ENCODE results near the gene PKD1L1. TPM values are rescaled to one million over a fixed set of nuclear protein-coding genes. Genes with fewer than 3 reads are reported as not detected.

Gene PKD1L1
- total and polyA plus RNA-seq, 7 donors = 0.16 to 1.2 (median 0.63) TPM; not detected in 1

- H3K27me3 ChIP-seq = no peaks in the 10 kb centered on the region
- H3K4me1 ChIP-seq = no peaks in the 10 kb centered on the region
- no peaks in the 10 kb centered on the region for H3K36me3 ChIP-seq
- no peak for DNase-seq
- H3K9me3 ChIP-seq = no peaks in the 10 kb centered on the region
- H3K27ac ChIP-seq = no peak overlapping the region
- 70 to 79% methylated on average over 5 of the region's 5 CpGs for WGBS, 2 donors
- no peak overlapping the region for H3K4me3 ChIP-seq
- TF ChIP-seq EP300 (IDR thresholded peaks at IDR 0.05) = no peak
- TF ChIP-seq CTCF (IDR thresholded peaks at IDR 0.05) = no peak
- no peak for TF ChIP-seq POLR2A (IDR thresholded peaks at IDR 0.05)
- no peak for TF ChIP-seq POLR2AphosphoS5 (IDR thresholded peaks at IDR 0.05)
- intact Hi-C loops (cut with DNase I) = no loop called here
These were observed 33.3 kb downstream of the PKD1L1 start for GRCh38 chr7:47914717-47915615.

GRCh38 chr7:47912332-47912731, 35.9 kb downstream of the PKD1L1 start:
- 92 to 93% methylated on average over 6 of the region's 6 CpGs for WGBS, 2 donors
- TF ChIP-seq POLR2AphosphoS5 (IDR thresholded peaks at IDR 0.05) (no peak), POLR2A (IDR thresholded peaks at IDR 0.05) (no peak), CTCF (IDR thresholded peaks at IDR 0.05) (no peak), EP300 (IDR thresholded peaks at IDR 0.05) (no peak)
- intact Hi-C loops (cut with DNase I) = no loop called here
- no peak for DNase-seq
- Histone ChIP-seq H3K27ac (no peak overlapping the region), H3K4me1 (no peaks in the 10 kb centered on the region), H3K9me3 (no peaks in the 10 kb centered on the region), H3K36me3 (no peaks in the 10 kb centered on the region), H3K4me3 (no peak overlapping the region), H3K27me3 (no peaks in the 10 kb centered on the region)

GRCh38 chr7:47908720-47909119, 39.5 kb downstream of the PKD1L1 start:
- intact Hi-C loops (cut with DNase I) = no loop called here
- 84 to 88% methylated on average over 1 of the region's 1 CpG for WGBS, 2 donors
- Histone ChIP-seq H3K4me1 (no peaks in the 10 kb centered on the region), H3K4me3 (no peak overlapping the region), H3K27ac (no peak overlapping the region), H3K9me3 (no peaks in the 10 kb centered on the region), H3K27me3 (no peaks in the 10 kb centered on the region), H3K36me3 (no peaks in the 10 kb centered on the region)
- DNase-seq = no peak
- TF ChIP-seq POLR2AphosphoS5 (IDR thresholded peaks at IDR 0.05) (no peak), CTCF (IDR thresholded peaks at IDR 0.05) (no peak), POLR2A (IDR thresholded peaks at IDR 0.05) (no peak), EP300 (IDR thresholded peaks at IDR 0.05) (no peak)

- H3K27ac ChIP-seq = no peak overlapping the region
- H3K9me3 ChIP-seq = no peaks in the 10 kb centered on the region
- no peaks in the 10 kb centered on the region for H3K4me1 ChIP-seq
- no peaks in the 10 kb centered on the region for H3K36me3 ChIP-seq
- 93 to 94% methylated on average over 9 of the region's 9 CpGs for WGBS, 2 donors
- no peak overlapping the region for H3K4me3 ChIP-seq
- intact Hi-C loops (cut with DNase I) = no loop called here
- H3K27me3 ChIP-seq = no peaks in the 10 kb centered on the region
- TF ChIP-seq CTCF (IDR thresholded peaks at IDR 0.05) (no peak), EP300 (IDR thresholded peaks at IDR 0.05) (no peak), POLR2A (IDR thresholded peaks at IDR 0.05) (no peak), POLR2AphosphoS5 (IDR thresholded peaks at IDR 0.05) (no peak)
- DNase-seq = no peak
These were observed 40.2 kb downstream of the PKD1L1 start for GRCh38 chr7:47907981-47908616.

All from sigmoid colon (tissue), 7 donors.